ENCODE measurements around the gene LHX6.

The LHX6 gene

DNA sequence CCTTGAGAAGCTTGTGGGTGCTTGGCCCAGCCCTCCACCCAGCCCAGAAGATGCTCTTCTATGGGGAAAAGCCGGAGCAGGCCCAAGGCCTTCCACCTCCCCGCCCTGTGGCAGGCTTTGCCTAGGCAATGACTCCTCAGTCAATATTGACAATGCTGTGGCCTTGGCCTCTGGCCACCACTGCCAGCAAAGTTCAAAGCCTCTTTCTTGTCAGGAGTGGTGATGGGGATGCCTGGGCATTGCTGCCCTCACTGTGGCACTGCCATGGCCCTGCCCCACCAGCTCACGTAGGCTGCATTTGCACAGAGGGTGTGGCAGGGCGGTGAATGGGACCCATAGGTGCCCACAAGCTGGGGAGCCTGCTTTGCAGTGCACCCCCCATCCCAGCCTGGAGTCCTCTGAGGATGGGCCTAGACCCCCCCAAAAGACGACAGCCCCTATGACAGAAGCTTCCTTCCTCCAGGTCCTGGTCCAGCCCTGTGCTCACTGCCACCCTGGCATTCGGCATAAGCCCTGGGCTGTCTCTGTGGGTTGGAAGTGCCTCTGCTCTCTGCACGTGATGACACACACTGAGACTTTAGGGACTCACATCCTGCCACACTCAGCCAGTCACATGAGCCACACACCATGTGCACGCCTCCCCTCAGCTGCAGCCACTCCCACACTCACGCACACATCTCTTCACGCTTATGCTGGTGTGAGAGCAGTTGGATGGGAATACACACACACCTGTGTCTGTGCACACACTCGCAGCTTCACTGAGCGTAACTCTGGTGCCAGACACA is 38.0 kb downstream of the LHX6 start:
- Mint-ChIP-seq H3K4me3 (no peak overlapping the region), H3K27me3 (ENCODE audit: low read depth) (peaks cover 11% of the 10 kb centered on the region), H3K36me3 (ENCODE audit: low read depth) (no peaks in the 10 kb centered on the region), H3K9me3 (no peaks in the 10 kb centered on the region), H3K27ac (no peak overlapping the region), H3K4me1 (peaks cover 8% of the 10 kb centered on the region)
- no peak for TF ChIP-seq CTCF (IDR thresholded peaks at IDR 0.05; ENCODE audit: unreplicated experiment in 3 of 3)

DNA sequence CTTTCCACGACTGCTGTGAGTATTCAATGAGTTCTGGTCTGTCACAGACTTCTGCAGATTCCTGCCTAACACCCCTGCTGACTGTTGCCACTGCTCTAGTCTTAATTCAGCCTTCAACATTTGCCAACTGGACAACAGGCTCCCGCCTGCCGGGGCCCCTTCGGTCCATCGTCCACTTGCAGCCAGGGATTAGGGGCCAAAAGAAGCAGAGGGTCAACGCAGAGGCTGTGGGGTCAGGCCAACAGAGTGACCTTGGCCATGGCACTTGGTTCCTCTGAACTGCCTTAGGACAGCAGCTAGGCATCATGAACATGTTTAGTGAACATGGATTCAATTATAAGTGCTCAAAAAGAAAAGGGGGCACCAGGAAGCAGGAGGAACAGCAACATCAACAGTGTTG is 40.4 kb downstream of the LHX6 start:
- Mint-ChIP-seq H3K36me3 (ENCODE audit: low read depth) (no peaks in the 10 kb centered on the region), H3K4me3 (no peak overlapping the region), H3K9me3 (no peaks in the 10 kb centered on the region), H3K27ac (no peak overlapping the region), H3K27me3 (ENCODE audit: low read depth) (peaks cover 12% of the 10 kb centered on the region), H3K4me1 (peaks cover 8% of the 10 kb centered on the region)
- TF ChIP-seq CTCF (IDR thresholded peaks at IDR 0.05; ENCODE audit: unreplicated experiment in 3 of 3): no peak

- H3K36me3 Mint-ChIP-seq (ENCODE audit: low read depth): no peaks in the 10 kb centered on the region
- H3K27me3 Mint-ChIP-seq (ENCODE audit: low read depth): peaks cover 14% of the 10 kb centered on the region
- H3K4me1 Mint-ChIP-seq: no peaks in the 10 kb centered on the region
- H3K27ac Mint-ChIP-seq: no peak overlapping the region
- H3K4me3 Mint-ChIP-seq: no peak overlapping the region
- no peaks in the 10 kb centered on the region for H3K9me3 Mint-ChIP-seq
- TF ChIP-seq CTCF (IDR thresholded peaks at IDR 0.05; ENCODE audit: unreplicated experiment in 3 of 3): no peak
These were observed 41.8 kb downstream of the LHX6 start for GRCh38 chr9:122186777-122187470.

GRCh38 chr9:122186301-122186700 is 42.5 kb downstream of the LHX6 start:
- no peaks in the 10 kb centered on the region for H3K4me1 Mint-ChIP-seq
- H3K27me3 Mint-ChIP-seq (ENCODE audit: low read depth): peaks cover 11% of the 10 kb centered on the region
- TF ChIP-seq CTCF (IDR thresholded peaks at IDR 0.05; ENCODE audit: unreplicated experiment in 3 of 3): no peak
- no peak overlapping the region for H3K4me3 Mint-ChIP-seq
- no peaks in the 10 kb centered on the region for H3K36me3 Mint-ChIP-seq (ENCODE audit: low read depth)
- no peak overlapping the region for H3K27ac Mint-ChIP-seq
- H3K9me3 Mint-ChIP-seq: no peaks in the 10 kb centered on the region

DNA sequence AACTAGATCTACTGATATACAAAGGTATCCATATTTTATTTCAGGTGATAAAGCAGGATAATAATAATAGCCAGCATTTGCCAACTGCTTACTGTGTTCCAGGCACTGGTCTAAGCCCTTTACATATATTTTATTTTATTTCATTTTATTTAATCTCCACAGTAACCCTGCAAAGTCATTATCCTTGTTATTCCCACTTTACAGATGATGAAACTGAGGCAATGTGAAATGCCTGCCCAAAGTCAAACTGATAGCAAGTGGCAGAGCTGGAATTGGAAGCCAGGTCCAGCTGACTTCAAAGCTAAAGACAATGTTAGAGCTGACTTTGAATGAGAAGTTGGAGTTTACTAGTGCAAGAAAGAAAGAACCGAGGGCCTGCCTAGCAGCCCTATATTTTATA is 44.2 kb downstream of the LHX6 start:
- no peak overlapping the region for H3K27ac Mint-ChIP-seq
- H3K4me3 Mint-ChIP-seq: no peak overlapping the region
- H3K9me3 Mint-ChIP-seq: no peaks in the 10 kb centered on the region
- H3K4me1 Mint-ChIP-seq: no peaks in the 10 kb centered on the region
- no peaks in the 10 kb centered on the region for H3K36me3 Mint-ChIP-seq (ENCODE audit: low read depth)
- H3K27me3 Mint-ChIP-seq (ENCODE audit: low read depth): peaks cover 13% of the 10 kb centered on the region
- no peak for TF ChIP-seq CTCF (IDR thresholded peaks at IDR 0.05; ENCODE audit: unreplicated experiment in 3 of 3)

All from nephron (organoid).